ENCODE measurements around the gene SLC16A12. TPM values are rescaled to one million over a fixed set of nuclear protein-coding genes. Genes with fewer than 3 reads are reported as not detected.
"Not testable (repeated sequence)": the region's sequence is repeated elsewhere in the genome, so short reads cannot be mapped to it uniquely, and the experiment has no call there.

SLC16A12 gene
- total RNA-seq, 1 experiment from 2014 or later, result 1.0 TPM

DNA sequence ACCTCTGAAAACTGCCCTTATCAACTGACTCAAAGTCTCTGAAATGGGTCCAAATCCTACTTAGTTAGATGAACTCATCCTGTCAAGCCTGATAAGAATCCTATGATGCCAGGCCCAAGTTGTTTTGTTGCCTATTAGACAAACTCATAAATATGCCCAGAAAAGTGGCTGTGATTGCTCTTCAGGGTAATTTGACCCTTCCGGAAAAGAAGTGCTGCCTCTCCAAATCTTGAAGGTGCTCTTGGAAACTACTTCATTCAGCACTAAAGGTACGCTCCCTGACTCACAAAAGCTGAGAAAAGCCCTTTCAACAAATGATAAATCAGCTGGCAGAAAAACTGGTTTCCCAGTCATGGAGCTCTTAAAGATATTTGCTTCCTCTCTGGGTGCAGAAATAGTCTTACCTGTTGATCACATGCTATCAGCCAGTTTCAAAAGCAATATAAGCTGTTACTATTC lies 114.3 kb downstream of the SLC16A12 start:
- no peak for DNase-seq (ENCODE audit: low read depth)

DNA sequence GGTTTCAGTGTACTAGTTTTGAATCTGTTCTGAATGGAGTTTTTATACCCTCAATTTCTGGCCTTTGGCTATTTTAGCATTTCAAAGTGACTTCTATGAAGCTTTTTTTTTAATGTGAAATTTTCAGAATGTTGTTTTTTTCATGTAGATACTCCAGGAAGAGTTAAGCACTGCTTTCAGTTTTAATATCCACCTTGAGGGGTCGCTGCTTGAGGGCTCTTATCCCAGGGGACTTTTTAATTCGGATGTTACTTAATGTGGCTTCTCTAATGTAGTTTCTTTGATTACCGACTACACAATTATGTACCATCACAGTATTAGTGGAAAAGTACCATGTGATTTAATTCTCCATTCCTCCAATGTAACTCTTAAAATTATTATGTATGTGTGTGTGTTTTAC lies 115.8 kb downstream of the SLC16A12 start:
- no peak for DNase-seq (ENCODE audit: low read depth)

DNA sequence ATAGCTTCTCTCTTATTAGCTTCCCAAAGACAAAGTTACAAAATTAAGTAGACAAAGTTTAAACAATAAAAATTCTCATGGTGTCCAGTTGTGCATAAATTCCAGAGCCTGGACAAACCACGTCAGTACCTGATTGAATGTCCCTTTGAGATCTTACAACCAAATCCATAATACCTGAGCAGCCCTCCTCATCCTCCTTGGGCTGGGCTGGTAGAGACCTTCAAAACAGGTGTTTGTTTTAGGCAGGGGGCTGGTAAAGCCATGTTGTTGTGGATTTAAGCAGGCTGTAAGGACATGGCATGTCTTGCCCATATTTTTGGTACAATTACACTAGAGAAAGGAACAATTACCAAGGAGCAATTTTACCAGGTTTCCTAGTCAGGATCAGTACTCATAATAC lies 118.9 kb downstream of the SLC16A12 start:
- DNase-seq (ENCODE audit: low read depth), result no peak

DNA sequence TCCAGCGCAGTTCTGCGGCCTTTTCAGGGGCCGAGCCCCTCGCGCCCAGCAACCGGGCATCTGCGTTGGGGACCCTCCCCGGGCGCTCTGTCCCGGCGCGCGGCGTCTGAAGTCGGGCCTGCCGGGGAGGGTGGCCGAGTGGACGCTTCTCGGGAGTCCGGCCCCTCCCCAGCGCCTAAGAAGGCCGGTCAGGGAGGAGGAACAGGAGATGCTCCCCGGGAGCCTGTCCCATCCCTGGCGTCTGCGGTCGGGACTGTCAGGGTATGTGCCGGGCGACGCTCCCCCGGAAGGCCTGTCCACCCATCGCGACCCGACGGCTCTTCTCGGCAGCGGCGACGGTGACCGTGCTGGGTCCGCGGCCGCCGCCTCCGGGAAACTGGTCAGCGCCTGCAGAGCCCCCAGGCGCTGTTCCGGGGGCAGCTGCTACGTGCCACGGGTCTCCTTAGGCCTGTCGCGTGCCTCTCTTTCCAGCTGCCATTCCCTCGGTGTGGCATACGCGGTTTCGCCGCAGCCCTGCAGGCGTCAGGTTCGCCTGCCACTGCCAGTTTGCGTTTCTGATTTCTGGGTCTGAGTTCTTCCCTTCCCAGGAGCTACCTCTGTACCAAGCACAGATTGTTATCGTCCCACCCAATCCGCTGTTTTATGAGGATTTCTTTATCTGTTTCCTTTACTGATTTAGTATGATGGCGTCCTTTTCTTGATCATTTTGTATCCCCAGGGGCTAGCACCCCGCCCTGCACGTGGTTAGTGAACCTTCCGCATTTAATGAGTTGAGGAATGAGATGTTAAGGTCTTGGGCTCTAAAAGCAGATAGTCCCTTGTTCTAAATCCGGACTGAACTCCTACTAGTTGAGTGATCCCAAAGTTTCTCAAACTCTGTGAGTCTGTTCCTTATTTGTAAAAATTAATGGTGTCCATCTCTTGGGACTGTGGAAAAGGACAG lies 120.2 kb downstream of the SLC16A12 start:
- DNase-seq (ENCODE audit: low read depth), result peak; percentile 56

DNA sequence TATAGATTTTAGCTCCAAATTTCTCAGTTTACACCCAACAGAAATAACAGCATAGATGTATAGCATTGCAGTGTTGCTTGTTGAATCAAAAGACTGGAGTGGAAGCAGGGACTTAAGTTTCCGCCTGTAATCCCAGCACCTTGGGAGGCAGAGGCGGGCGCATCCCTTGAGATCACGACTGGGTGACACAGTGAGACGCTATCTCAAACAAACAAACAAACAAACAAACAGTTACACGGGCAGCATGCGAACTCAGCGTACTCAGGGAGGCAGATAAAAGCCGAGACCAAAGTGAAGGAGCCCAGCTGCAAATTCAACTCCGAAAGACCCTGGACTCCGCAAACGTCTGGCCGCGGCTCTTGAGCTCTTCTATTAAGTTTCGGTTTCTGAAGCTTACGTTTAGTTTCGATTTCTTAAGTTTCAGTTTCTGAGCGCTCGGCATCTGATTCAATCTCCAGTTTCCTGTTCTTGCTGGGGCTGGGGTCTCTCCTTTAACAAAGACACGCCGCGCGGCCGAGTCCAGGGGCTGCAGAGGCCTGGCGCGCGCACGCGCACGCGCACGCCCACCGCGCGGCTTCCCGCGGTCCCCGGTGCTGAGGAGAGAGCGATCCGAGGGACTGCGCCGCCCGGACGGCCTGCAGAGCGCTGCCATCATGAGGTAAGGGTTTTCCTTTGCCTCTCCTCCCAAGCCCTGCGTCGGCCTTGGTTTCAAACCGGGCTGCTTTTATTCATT lies 121.1 kb downstream of the SLC16A12 start, which contains the start of gene IFIT5:
IFIT5 (plus strand) TSS at position 423 of the 733 bp plus-strand sequence; CDS start at position 654, 231 bp downstream.
- DNase-seq (ENCODE audit: low read depth), result peak; percentile 84

DNA sequence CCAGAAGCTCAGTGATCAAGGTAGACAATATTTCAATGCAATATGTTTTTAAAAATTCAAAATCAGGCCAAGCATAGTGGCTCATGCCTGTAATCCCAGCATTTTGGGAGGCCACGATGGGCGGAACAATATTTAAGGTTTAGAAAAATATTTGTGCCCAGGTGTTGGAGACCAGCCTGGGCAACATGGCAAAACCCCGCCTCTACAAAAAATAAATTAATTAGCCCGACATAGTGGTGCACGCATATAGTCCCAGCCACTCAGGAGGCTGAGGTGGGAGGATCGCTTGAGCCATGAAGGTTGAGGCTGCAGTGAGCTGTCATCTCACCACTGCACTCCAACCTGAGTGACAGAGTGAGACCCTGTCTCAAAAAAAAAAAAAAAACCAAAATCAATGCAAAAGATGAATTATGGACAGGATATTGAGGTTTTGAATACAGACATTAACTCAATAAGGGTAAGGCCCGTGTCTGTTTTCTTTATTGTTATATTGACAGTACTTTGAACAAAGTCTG lies 121.9 kb downstream of the SLC16A12 start:
- no peak for DNase-seq (ENCODE audit: low read depth)

DNA sequence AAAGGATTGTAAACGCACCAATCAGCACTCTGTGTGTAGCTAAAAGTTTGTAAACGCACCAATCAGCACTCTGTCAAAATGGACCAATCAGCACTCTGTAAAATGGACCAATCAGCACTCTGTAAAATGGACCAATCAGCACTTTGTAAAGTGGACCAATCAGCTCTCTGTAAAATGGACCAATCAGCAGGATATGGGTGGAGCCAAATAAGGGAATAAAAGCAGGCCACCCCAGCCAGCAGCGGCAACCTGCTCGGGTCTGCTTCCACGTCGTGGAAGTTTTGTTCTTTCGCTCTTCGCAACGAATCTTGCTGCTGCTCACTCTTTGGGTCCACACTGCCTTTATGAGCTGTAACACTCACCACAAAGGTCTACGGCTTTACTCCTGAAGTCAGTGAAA lies 123.1 kb downstream of the SLC16A12 start:
- DNase-seq (ENCODE audit: low read depth), result not testable (repeated sequence)

DNA sequence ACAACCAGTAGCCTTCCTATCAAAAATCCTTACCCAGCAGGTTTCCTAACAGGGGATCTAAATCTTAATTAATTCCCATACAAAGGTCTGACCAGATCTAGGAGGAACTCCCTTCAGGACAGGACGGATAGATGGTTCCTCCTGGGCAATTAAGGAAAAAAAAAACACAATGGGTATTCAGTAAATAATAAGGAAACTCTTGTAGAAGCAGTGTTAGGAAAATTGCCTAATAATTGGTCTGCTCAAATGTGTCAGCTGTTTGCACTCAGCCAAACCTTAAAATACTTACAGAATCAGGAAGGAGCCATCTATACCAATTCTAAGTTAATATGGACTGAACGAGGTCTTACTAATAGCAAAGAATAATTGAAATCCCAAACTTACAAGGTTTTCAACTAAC lies 124.3 kb downstream of the SLC16A12 start:
- DNase-seq (ENCODE audit: low read depth), result not testable (repeated sequence)

DNA sequence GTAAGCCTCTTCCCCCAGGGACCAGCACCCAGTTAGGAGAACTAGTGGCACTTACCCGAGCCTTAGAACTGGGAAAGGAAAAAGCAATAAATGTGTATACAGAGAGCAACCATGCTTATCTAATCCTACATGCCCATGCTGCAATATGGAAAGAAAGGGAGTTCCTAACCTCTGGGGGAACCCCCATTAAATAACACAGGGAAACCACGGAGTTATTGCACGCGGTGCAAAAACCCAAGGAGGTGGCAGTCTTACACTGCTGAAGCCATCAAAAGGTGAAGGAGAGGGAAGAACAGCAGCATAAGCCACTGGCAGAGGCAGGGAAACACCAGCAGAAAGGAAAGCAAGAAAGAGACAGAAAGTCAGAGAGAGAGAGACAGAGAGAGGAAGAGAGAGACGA lies 124.8 kb downstream of the SLC16A12 start:
- not testable (repeated sequence) for DNase-seq (ENCODE audit: low read depth)

DNA sequence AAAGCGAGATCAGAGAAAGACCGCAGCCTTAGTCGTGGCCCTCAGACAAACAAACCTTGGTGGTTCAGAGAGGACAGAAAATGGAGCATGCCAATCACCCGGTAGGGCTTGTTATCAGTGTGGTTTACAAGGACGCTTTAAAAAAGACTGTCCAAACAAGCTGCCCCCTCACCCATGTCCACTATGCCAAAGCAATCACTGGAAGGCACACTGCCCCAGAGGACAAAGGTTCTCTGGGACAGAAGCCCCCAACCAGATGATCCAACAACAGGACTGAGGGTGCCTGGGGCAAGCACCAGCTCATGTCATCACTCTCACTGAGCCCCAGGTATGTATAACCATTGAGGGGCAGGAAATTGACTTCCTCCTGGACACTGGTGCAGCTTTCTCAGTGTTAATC lies 126.1 kb downstream of the SLC16A12 start:
- not testable (repeated sequence) for DNase-seq (ENCODE audit: low read depth)

DNA sequence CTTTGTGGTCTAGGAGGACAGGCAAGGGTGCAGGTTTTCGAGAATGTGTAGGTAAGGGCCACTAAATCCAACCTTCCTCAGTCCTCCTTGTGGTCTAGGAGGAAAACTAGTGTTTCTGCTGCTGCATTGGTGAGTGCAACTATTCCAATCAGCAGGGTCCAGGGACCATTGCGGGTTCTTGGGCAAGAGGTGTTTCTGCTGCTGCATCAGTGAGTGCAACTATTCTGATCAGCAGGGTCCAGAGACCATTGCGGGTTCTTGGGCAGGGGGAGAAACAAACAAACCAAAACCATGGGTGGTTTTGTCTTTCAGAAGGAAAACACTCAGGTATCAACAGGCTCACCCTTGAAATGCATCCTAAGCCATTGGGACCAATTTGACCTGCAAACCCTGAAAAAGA lies 127.6 kb downstream of the SLC16A12 start:
- DNase-seq (ENCODE audit: low read depth), result not testable (repeated sequence)

DNA sequence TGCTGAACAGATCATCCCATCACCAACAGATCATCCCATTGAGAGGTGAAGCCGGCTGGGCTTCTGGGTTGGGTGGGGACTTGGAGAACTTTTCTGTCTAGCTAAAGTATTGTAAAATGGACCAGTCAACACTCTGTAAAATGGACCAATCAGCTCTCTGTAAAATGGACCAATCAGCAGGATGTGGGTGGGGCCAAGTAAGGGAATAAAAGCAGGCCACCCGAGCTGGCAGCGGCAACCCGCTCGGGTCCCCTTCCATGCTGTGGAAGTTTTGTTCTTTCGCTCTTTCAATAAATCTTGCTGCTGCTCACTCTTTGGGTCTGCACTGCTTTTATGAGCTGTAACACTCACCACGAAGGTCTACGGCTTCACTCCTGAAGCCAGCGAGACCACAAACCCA lies 129.2 kb downstream of the SLC16A12 start:
- not testable (repeated sequence) for DNase-seq (ENCODE audit: low read depth)

DNA sequence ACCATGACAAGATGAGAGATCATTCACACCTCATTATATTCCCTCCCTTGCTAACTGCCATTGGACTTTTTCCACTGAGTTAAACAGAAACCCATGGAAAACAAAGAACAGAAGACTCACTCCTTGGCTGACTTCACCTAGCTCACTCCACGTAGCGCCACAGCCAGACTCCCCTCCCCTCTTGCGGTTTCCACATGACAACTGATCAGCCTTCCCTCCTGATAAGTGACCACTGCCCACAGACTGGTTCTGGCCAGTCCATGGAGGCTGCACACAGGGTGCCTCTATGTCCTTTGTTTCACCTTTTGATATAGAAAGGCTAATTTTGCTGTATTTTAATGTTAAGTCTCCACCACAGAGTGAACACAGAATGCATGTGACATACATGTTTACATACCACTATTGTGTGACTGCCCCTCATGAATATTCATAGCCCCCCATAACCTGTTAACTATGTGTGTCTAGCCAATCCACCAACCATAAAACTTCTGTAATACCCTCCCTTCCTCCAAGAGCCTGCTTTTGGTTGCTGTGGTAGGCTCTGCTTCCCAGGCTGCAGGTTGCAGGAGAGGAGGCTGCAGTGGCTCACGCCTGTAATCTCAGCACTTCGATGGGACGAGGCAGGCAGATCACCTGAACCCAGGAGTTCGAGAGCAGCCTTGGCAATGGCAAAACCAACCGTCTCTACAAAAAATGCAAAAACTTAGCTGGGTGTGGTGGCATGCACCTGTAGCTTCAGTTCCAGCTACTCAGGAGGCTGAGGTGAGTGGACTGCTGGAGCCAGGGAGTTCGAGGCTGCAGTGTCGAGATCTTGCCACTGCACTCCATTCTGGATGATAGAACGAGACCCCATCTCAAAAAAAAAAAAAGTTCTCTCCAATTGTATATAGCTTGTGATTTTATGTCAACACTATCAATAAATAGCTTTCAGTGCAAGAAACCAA lies 131.0 kb downstream of the SLC16A12 start:
- DNase-seq (ENCODE audit: low read depth), result peak; percentile 63

DNA sequence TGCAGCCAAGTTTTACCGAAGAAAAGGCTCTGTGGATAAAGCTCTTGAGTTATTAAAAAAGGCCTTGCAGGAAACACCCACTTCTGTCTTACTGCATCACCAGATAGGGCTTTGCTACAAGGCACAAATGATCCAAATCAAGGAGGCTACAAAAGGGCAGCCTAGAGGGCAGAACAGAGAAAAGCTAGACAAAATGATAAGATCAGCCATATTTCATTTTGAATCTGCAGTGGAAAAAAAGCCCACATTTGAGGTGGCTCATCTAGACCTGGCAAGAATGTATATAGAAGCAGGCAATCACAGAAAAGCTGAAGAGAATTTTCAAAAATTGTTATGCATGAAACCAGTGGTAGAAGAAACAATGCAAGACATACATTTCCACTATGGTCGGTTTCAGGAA lies 132.4 kb downstream of the SLC16A12 start:
- DNase-seq (ENCODE audit: low read depth), result no peak

DNA sequence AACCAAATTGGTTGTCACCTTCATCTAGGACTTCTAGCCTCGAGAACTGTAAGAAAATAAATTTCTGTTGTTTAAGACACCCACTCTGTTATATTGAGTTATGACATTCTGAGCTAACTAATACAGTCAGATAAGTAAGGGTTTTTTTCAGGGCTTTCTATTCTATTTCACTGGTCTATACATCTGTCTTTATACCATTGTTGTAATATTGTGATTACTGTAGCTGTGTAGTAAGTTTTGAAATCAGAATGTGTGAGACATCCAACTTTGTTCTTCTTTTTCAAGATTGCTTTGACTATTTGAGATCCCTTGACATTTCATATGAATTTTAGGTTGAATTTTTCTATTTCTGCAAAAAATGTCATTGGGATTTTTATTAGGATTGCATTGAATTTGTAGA lies 135.4 kb downstream of the SLC16A12 start:
- no peak for DNase-seq (ENCODE audit: low read depth)

DNA sequence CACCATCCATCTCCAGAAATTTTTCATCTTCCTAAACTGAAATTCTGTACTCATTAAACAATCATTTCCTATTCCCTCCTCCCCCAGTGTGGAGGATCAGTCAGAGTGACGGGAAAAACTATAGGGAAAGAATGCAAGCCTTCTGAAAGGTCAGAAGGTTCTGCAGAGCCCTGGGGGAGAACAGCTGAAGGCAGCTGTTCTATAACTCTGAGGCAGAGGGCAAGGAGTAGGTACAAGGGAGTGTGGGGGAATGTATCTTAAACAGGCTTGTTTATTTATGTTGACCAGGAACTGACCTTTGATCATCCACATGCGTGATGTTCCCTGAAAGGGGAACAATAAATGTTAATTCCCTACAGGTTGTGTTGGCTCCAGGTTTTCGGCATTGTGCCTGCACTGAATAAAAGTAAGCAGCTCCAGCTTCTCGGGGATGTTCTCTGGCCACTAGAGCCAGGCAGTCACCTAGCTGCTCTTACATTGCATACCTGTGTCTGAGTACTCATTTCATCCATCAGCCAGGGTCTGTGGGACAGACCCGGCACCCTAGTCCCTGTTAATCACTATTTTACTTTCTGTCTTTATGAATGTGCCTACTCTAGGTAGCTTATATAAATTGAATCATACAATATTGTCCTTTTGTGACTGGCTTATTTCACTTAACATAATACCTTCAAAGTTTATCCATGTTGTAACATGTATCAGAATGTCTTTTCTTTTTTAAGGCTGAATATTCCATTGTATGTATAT lies 137.2 kb downstream of the SLC16A12 start:
- no peak for DNase-seq (ENCODE audit: low read depth)

DNA sequence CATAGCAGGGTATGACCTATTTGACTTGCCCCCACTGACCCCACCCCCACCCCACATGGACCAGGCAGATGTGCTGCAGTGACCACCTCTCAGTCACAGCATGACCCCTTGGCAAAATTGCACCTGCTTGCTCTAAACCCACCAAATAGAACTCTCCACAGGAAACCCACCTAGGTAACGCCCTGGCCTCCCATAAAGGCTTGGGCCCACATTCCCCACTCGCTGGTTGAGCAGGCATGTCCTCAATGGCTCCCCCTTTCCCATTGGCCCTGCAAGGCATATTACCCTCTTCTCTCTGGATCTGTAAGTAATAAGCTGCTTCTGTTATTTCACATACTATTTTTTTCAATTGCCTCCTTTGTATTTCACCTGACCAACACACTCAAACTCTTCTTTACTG lies 140.3 kb downstream of the SLC16A12 start:
- DNase-seq (ENCODE audit: low read depth), result no peak

DNA sequence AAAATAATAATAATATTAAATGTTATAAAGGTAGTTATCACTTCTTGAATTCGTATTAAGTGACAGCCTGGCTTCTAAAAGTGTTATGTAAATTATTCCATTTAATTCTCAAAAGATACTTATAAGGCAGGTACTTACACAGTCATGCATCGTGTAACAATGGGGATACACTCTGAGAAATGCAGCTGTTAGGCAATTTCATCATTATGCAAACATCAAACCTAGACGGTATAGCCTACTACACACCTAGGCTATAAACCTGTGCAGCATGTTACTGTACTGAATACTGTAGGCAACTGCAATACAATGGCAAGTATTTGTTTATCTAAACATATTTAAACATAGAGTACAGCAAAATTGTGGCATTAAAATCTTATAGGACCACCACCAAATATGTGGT lies 141.5 kb downstream of the SLC16A12 start:
- no peak for DNase-seq (ENCODE audit: low read depth)

DNA sequence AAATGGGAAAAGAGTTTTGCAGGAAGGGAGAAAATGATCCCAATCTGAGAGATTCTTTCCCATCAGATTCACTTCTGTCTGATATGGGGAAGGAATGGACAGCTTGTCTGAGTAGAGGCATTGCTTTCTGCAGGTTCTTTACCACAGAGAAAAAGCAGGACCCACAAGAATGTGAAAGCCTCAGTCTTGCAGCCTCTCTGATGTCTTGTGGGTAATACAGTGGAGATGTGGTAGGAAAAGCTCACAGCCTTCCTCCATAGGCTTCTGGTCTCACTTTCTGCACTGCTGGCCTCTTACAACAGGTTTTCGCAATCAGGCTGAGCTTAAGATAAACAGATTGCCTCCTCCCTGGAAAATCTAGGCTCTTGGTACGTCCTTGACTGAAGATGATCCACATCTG lies 142.4 kb downstream of the SLC16A12 start:
- peak; percentile 62 for DNase-seq (ENCODE audit: low read depth)

All from M059J (cell line).